DMS53 treated with DMSO at 0.1 percent for 48 hours (cell line): ENCODE measurements around the gene CHMP2B.
A peak's percentile ranks its signal among the peaks of the same experiment; 100 is the strongest.

ENCODE experiments used
- DNase-seq: peaks from one replicate; lab custom pipeline; 2025; ENCODE audit not compliant: unreplicated experiment; lab: John Stamatoyannopoulos, UW

Gene CHMP2B

GRCh38 chr3:87227104-87227834, at the start of gene CHMP2B:
Gene CHMP2B, plus strand, starts transcription at chr3:87227309. Its CDS starts 214 bp downstream, at chr3:87227523.
- DNase-seq = peak; percentile 54

GRCh38 chr3:87179642-87180041, 47.5 kb upstream of the CHMP2B start:
- no peak for DNase-seq

- DNase-seq = no peak
These were observed 45.6 kb upstream of the CHMP2B start for GRCh38 chr3:87181551-87181950.

- DNase-seq = no peak
These were observed 45.1 kb upstream of the CHMP2B start for GRCh38 chr3:87182023-87182422.

- DNase-seq = no peak
These were observed 40.4 kb upstream of the CHMP2B start for GRCh38 chr3:87186608-87187159.

- DNase-seq = no peak
These were observed 35.9 kb upstream of the CHMP2B start for GRCh38 chr3:87191175-87191574.

GRCh38 chr3:87191641-87192040, 35.5 kb upstream of the CHMP2B start:
- DNase-seq = no peak

GRCh38 chr3:87196879-87197278, 30.2 kb upstream of the CHMP2B start:
- peak; percentile 3 for DNase-seq

- DNase-seq = no peak
These were observed 29.6 kb upstream of the CHMP2B start for GRCh38 chr3:87197531-87197930.

GRCh38 chr3:87198774-87199173, 28.3 kb upstream of the CHMP2B start:
- no peak for DNase-seq

GRCh38 chr3:87199628-87200027, 27.5 kb upstream of the CHMP2B start:
- DNase-seq = no peak

GRCh38 chr3:87200060-87200647, 27.0 kb upstream of the CHMP2B start:
- DNase-seq = no peak

- DNase-seq = no peak
These were observed 25.4 kb upstream of the CHMP2B start for GRCh38 chr3:87201727-87202126.

GRCh38 chr3:87203809-87204208, 23.3 kb upstream of the CHMP2B start:
- DNase-seq = no peak

GRCh38 chr3:87206070-87206469, 21.0 kb upstream of the CHMP2B start:
- DNase-seq = no peak

GRCh38 chr3:87206635-87207034, 20.5 kb upstream of the CHMP2B start:
- DNase-seq = no peak

- DNase-seq = no peak
These were observed 19.6 kb upstream of the CHMP2B start for GRCh38 chr3:87207460-87207859.

- DNase-seq = no peak
These were observed 18.0 kb upstream of the CHMP2B start for GRCh38 chr3:87209111-87209510.

GRCh38 chr3:87218560-87218959, 8.5 kb upstream of the CHMP2B start:
- DNase-seq = no peak

GRCh38 chr3:87219611-87220010, 7.5 kb upstream of the CHMP2B start:
- no peak for DNase-seq

GRCh38 chr3:87225659-87226058, 1.4 kb upstream of the CHMP2B start:
- no peak for DNase-seq

GRCh38 chr3:87227835-87228144, 681 bp downstream of the CHMP2B start:
- no peak for DNase-seq

GRCh38 chr3:87228316-87228715, 1.2 kb downstream of the CHMP2B start:
- no peak for DNase-seq
